H1 (cell line): ENCODE data around the gene TXNL4A. TPM values are rescaled to one million over a fixed set of nuclear protein-coding genes. Genes with fewer than 3 reads are reported as not detected.

Experiments
- CBX8 ChIP-seq: fragments of 300-800, 300-1000 bp; sonication (generic); IDR thresholded peaks from 2 replicates; pipeline ENCODE4 v1.7.1; 2016; ENCODE audit warnings: low read depth, low read length, borderline replicate concordance
- CEBPB ChIP-seq: IDR thresholded peaks from 2 replicates; pipeline ENCODE4 v1.6.1; 2012; ENCODE audit warnings: low read depth, low read length
- EZH2 ChIP-seq: fragments of 200-600 bp; sonication (generic); IDR thresholded peaks from 2 replicates; pipeline ENCODE4 v1.7.1; 2012; ENCODE audit warnings: low read depth, mild to moderate bottlenecking, moderate library complexity, low read length, inconsistent platforms; ENCODE audit not compliant: severe bottlenecking
- GTF2F1 ChIP-seq: IDR thresholded peaks from 2 replicates; pipeline ENCODE4 v1.6.1; 2012; ENCODE audit warnings: low read depth, low read length, improper control_type of control experiment, borderline replicate concordance
- JUND ChIP-seq: IDR thresholded peaks from 2 replicates; pipeline ENCODE4 v1.6.1; 2011; ENCODE audit warnings: mild to moderate bottlenecking, improper control_type of control experiment, low read length
- KDM1A ChIP-seq: fragments of 200-600, 300-600 bp; sonication (generic); IDR thresholded peaks from 2 replicates; pipeline ENCODE4 v1.7.1; 2016; ENCODE audit warnings: mild to moderate bottlenecking, low read length, borderline replicate concordance
- KDM4A ChIP-seq: IDR thresholded peaks from one replicate; pipeline ENCODE4 v1.7.1; 2012; ENCODE audit warnings: low read depth, mild to moderate bottlenecking, moderate library complexity, low read length, inconsistent platforms; ENCODE audit not compliant: severe bottlenecking
- SP2 ChIP-seq: IDR thresholded peaks from 2 replicates; pipeline ENCODE4 v1.6.1; 2012; ENCODE audit warnings: mild to moderate bottlenecking, low read length, inconsistent platforms
- polyA plus RNA-seq, 7 experiments: library from polyadenylated mRNA; depleted of rRNA in 3 of 7; stranded (reverse) in 5 of 7; unstranded in 2 of 7; fragments of >200 nt in 5 of 7; fragments of 200-250 nt in 2 of 7; gene quantifications; 1 replicate in 5 of 7; 2 replicates in 1 of 7; 4 replicates in 1 of 7; pipeline versions ENCODE4 v1.2.1 to v1.2.3, GENCODE V29; 2011 to 2013; ENCODE audit warnings: missing spikeins in 2 of 7, mixed read lengths in 2 of 7
- total RNA-seq: library from RNA; stranded (reverse); fragmentation: NEBNext Ultra II Directional; extraction: Animal tissue kit (Norgen Biotek cat#: 25700); gene quantifications from 2 replicates; pipeline ENCODE4 v1.2.1, GENCODE V29; 2021
- TF ChIP-seq, protein P1 (sequence below): fragments of 300-600 bp; sonication (generic); IDR thresholded peaks from 2 replicates; pipeline ENCODE4 v1.7.1; 2012; ENCODE audit warnings: low read length, moderate library complexity, mild to moderate bottlenecking, inconsistent platforms; ENCODE audit not compliant: insufficient replicate concordance

The TXNL4A gene
- total and polyA plus RNA-seq, 2 of the 8 experiments (the other 6 are each of a cell fraction or from before 2014, with no cell fraction given): 169 to 181 TPM

DNA sequence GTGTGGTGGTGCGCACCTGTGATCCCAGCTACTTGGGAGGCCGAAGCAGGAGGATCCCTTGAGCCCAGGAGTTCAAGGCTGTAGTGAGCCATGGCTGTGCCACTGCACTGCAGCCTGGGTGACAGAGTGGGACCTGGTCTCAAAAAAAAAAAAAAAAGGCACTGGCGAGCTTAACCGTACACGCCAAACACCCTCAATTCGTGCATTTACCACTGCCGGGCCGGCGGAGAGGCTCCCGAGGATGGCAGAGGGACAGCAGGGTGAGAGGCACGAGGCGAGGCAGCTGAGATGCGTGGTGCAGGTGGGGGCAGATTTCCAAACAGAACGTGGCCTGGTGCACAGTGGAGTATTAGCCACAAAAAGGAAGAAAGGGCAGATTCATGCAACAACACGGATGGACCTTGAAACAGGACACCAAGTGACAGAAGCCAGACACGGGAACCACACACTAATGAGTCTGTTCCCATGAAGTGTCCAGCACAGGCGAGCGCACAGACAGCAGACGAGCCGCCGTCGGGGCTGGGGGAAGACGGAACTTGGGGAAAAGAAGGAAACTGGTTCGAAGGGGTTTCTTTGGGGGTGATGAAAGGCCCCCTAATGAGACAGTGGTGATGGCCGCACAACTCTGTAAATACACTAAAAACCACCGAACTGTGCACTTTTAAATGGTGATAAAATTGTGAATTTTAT, 64.3 kb downstream of the TXNL4A start (continued):
- TF ChIP-seq, protein P1, sequence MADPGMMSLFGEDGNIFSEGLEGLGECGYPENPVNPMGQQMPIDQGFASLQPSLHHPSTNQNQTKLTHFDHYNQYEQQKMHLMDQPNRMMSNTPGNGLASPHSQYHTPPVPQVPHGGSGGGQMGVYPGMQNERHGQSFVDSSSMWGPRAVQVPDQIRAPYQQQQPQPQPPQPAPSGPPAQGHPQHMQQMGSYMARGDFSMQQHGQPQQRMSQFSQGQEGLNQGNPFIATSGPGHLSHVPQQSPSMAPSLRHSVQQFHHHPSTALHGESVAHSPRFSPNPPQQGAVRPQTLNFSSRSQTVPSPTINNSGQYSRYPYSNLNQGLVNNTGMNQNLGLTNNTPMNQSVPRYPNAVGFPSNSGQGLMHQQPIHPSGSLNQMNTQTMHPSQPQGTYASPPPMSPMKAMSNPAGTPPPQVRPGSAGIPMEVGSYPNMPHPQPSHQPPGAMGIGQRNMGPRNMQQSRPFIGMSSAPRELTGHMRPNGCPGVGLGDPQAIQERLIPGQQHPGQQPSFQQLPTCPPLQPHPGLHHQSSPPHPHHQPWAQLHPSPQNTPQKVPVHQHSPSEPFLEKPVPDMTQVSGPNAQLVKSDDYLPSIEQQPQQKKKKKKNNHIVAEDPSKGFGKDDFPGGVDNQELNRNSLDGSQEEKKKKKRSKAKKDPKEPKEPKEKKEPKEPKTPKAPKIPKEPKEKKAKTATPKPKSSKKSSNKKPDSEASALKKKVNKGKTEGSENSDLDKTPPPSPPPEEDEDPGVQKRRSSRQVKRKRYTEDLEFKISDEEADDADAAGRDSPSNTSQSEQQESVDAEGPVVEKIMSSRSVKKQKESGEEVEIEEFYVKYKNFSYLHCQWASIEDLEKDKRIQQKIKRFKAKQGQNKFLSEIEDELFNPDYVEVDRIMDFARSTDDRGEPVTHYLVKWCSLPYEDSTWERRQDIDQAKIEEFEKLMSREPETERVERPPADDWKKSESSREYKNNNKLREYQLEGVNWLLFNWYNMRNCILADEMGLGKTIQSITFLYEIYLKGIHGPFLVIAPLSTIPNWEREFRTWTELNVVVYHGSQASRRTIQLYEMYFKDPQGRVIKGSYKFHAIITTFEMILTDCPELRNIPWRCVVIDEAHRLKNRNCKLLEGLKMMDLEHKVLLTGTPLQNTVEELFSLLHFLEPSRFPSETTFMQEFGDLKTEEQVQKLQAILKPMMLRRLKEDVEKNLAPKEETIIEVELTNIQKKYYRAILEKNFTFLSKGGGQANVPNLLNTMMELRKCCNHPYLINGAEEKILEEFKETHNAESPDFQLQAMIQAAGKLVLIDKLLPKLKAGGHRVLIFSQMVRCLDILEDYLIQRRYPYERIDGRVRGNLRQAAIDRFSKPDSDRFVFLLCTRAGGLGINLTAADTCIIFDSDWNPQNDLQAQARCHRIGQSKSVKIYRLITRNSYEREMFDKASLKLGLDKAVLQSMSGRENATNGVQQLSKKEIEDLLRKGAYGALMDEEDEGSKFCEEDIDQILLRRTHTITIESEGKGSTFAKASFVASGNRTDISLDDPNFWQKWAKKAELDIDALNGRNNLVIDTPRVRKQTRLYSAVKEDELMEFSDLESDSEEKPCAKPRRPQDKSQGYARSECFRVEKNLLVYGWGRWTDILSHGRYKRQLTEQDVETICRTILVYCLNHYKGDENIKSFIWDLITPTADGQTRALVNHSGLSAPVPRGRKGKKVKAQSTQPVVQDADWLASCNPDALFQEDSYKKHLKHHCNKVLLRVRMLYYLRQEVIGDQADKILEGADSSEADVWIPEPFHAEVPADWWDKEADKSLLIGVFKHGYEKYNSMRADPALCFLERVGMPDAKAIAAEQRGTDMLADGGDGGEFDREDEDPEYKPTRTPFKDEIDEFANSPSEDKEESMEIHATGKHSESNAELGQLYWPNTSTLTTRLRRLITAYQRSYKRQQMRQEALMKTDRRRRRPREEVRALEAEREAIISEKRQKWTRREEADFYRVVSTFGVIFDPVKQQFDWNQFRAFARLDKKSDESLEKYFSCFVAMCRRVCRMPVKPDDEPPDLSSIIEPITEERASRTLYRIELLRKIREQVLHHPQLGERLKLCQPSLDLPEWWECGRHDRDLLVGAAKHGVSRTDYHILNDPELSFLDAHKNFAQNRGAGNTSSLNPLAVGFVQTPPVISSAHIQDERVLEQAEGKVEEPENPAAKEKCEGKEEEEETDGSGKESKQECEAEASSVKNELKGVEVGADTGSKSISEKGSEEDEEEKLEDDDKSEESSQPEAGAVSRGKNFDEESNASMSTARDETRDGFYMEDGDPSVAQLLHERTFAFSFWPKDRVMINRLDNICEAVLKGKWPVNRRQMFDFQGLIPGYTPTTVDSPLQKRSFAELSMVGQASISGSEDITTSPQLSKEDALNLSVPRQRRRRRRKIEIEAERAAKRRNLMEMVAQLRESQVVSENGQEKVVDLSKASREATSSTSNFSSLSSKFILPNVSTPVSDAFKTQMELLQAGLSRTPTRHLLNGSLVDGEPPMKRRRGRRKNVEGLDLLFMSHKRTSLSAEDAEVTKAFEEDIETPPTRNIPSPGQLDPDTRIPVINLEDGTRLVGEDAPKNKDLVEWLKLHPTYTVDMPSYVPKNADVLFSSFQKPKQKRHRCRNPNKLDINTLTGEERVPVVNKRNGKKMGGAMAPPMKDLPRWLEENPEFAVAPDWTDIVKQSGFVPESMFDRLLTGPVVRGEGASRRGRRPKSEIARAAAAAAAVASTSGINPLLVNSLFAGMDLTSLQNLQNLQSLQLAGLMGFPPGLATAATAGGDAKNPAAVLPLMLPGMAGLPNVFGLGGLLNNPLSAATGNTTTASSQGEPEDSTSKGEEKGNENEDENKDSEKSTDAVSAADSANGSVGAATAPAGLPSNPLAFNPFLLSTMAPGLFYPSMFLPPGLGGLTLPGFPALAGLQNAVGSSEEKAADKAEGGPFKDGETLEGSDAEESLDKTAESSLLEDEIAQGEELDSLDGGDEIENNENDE: no peak
- TF ChIP-seq CEBPB (no peak), GTF2F1 (no peak), SP2 (no peak), CBX8 (no peak), EZH2 (no peak), JUND (no peak), KDM4A (no peak), KDM1A (no peak)
